Peyer's patch (tissue), 4 donors: ENCODE data around the gene HNRNPLL. TPM values are rescaled to one million over a fixed set of nuclear protein-coding genes. Genes with fewer than 3 reads are reported as not detected.
A peak's percentile ranks its signal among the peaks of the same experiment; 100 is the strongest.
"Not testable (repeated sequence)": the region's sequence is repeated elsewhere in the genome, so short reads cannot be mapped to it uniquely, and the experiment has no call there.

ENCODE experiments used
- DNase-seq, 3 donors: peaks; one replicate each; pipeline ENCODE4 v3.0.0-alpha.2; 2017 to 2019
- H3K27ac ChIP-seq, 4 donors: fragments of 200-600 bp; sonication (generic); one replicate each; pipeline ENCODE4 v1.5.1; 2016 to 2019
- H3K27me3 ChIP-seq, 2 donors: fragments of 200-600 bp; sonication (generic); one replicate each; pipeline ENCODE4 v1.5.1; 2019
- H3K36me3 ChIP-seq, 3 donors: fragments of 200-600 bp; sonication (generic); one replicate each; pipeline ENCODE4 v1.5.1; 2016 to 2019
- H3K4me1 ChIP-seq, 4 donors: fragments of 200-600 bp; sonication (generic); one replicate each; pipeline ENCODE4 v1.5.1; 2016 to 2019
- H3K4me3 ChIP-seq, 4 donors: fragments of 200-600 bp; sonication (generic); 1 replicate in 3 of 4; 2 replicates in 1 of 4; pipeline ENCODE4 v1.5.1; 2016 to 2019; ENCODE audit warnings: mild to moderate bottlenecking in 1 of 4
- H3K9me3 ChIP-seq, 4 donors: fragments of 200-600 bp; sonication (generic); one replicate each; pipeline ENCODE4 v1.5.1; 2016 to 2019; ENCODE audit warnings: mild to moderate bottlenecking in 1 of 4
- CTCF ChIP-seq, 6 experiments: fragments of 450-650 bp in 4 of 6; fragments of 200-600 bp in 2 of 6; sonication (generic) in 1 of 6; IDR thresholded peaks; one replicate each; pipeline ENCODE4 v1.5.1; 2017 to 2019; ENCODE audit warnings: antibody characterized with exemption in 6 of 6, mild to moderate bottlenecking in 3 of 6, moderate library complexity in 1 of 6
- POLR2A ChIP-seq, 2 donors: fragments of 450-650 bp; IDR thresholded peaks; one replicate each; pipeline ENCODE4 v1.5.1; 2017; ENCODE audit warnings: antibody characterized with exemption in 2 of 2, mild to moderate bottlenecking in 2 of 2, moderate library complexity in 2 of 2
- total RNA-seq, 4 donors: library from RNA; depleted of rRNA; stranded (reverse); fragments of >200 nt; gene quantifications; one replicate each; pipeline ENCODE4 v1.1.0, GENCODE V29; 2016

HNRNPLL gene
- total RNA-seq, 4 donors from 2014 or later = 33.3 to 70.1 (median 48.0) TPM

- Histone ChIP-seq H3K36me3 (no peaks in the 10 kb centered on the region), H3K27me3 (no peaks in the 10 kb centered on the region), H3K4me3 (no peak overlapping the region), H3K9me3 (no peaks in the 10 kb centered on the region), H3K27ac (no peak overlapping the region), H3K4me1 (peaks cover 0 to 14% (median 2%) of the 10 kb centered on the region in 4 donors)
- no peak for TF ChIP-seq CTCF (IDR thresholded peaks at IDR 0.05)
- TF ChIP-seq POLR2A (IDR thresholded peaks at IDR 0.05) = no peak
- DNase-seq = no peak
Measured at GRCh38 chr2:38537937-38538525, 64.7 kb downstream of the HNRNPLL start.

GRCh38 chr2:38537296-38537695 lies 65.4 kb downstream of the HNRNPLL start:
- not testable (repeated sequence) for H3K27ac ChIP-seq, H3K4me3 ChIP-seq, H3K4me1 ChIP-seq, H3K36me3 ChIP-seq, H3K27me3 ChIP-seq, H3K9me3 ChIP-seq, DNase-seq

- Histone ChIP-seq H3K27ac (peak overlapping the region in 2 of 4 donors; percentile 6 to 12), H3K36me3 (no peaks in the 10 kb centered on the region), H3K4me1 (peaks cover 0 to 4% (median 2%) of the 10 kb centered on the region in 4 donors), H3K27me3 (no peaks in the 10 kb centered on the region), H3K9me3 (no peaks in the 10 kb centered on the region), H3K4me3 (peak overlapping the region; percentile 16 to 63 (median 46))
- peak; percentile 76 to 90 (median 89) for DNase-seq
- TF ChIP-seq CTCF (IDR thresholded peaks at IDR 0.05) (peak; percentile 75 to 97 (median 82)), POLR2A (IDR thresholded peaks at IDR 0.05) (peak in 1 of 2 donors; percentile 9)
Measured at GRCh38 chr2:38535744-38536506, 66.8 kb downstream of the HNRNPLL start.

GRCh38 chr2:38535404-38535743 lies 67.4 kb downstream of the HNRNPLL start:
- Histone ChIP-seq H3K4me1 (peaks cover 0 to 4% (median 0%) of the 10 kb centered on the region in 4 donors), H3K36me3 (no peaks in the 10 kb centered on the region), H3K27me3 (no peaks in the 10 kb centered on the region), H3K27ac (peak overlapping the region in 1 of 4 donors; percentile 6), H3K9me3 (no peaks in the 10 kb centered on the region), H3K4me3 (no peak overlapping the region)
- no peak for TF ChIP-seq POLR2A (IDR thresholded peaks at IDR 0.05)
- no peak for TF ChIP-seq CTCF (IDR thresholded peaks at IDR 0.05)
- DNase-seq = no peak

GRCh38 chr2:38534746-38535403 lies 67.9 kb downstream of the HNRNPLL start:
- no peaks in the 10 kb centered on the region for H3K36me3 ChIP-seq
- no peaks in the 10 kb centered on the region for H3K27me3 ChIP-seq
- H3K4me3 ChIP-seq = no peak overlapping the region
- H3K27ac ChIP-seq = peak overlapping the region in 1 of 4 donors; percentile 6
- peak in 1 of 3 donors; percentile 64 for DNase-seq
- TF ChIP-seq CTCF (IDR thresholded peaks at IDR 0.05) (no peak), POLR2A (IDR thresholded peaks at IDR 0.05) (no peak)
- peaks cover 0 to 4% (median 0%) of the 10 kb centered on the region in 4 donors for H3K4me1 ChIP-seq
- no peaks in the 10 kb centered on the region for H3K9me3 ChIP-seq
